NT2/D1 (cell line): ENCODE data around the gene KRTAP10-2.

ENCODE experiments used
- SUZ12 ChIP-seq: IDR thresholded peaks from 2 replicates; pipeline ENCODE4 v1.6.1; 2011; ENCODE audit not compliant: insufficient read length, insufficient read depth; ENCODE audit errors: extremely low read depth
- YY1 ChIP-seq: IDR thresholded peaks from 2 replicates; pipeline ENCODE4 v1.6.1; 2011; ENCODE audit not compliant: insufficient read length, insufficient read depth
- ZNF274 ChIP-seq: IDR thresholded peaks from 2 replicates; pipeline ENCODE4 v1.6.1; 2011; ENCODE audit warnings: mild to moderate bottlenecking, low read depth, low read length

DNA sequence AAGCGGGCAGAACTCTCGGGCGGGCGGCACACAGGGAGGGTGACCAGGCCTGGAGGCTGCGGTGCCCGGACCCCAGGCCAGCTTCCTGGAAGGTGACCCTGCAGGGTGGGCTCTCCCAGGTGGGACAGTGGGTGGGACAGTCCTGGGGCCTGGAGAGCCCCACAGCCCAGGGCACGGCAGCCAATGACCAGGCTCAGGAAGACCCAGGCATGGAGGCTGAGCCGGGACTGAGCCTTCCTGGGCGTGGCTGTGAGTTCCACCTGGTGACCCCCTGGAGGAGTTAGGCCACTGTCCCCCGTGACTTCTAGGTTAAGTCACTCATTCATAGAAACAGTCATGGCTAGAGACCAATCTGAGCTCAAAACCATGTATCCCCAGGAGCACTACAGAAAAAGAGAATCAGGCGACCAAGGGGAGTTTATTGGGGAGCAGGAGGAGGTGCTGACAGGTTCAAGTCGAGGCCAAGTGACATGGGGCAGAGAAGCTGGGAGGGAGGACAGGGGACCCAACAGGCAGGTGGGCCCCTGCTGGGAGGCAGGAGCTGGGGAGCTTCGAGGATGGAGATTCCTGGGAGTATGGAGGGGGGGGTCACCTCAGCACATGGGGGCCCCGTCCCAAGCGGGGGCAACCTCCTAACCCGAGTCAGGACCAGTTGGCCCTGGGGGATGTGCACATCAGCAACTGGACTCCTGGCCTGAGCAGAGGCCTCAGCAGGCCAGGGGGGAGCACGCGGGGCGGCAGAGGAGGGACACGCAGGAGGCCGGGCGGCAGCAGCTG, 27.9 kb upstream of the KRTAP10-2 start:
- TF ChIP-seq YY1 (no peak), ZNF274 (no peak), SUZ12 (no peak)
